Right atrium auricular region (tissue), 2 donors: ENCODE data around the gene DAP3. TPM values are rescaled to one million over a fixed set of nuclear protein-coding genes. Genes with fewer than 3 reads are reported as not detected.

Source experiments
- DNase-seq: peaks from one replicate; pipeline ENCODE4 v3.0.0-alpha.2; 2019; ENCODE audit warnings: low spot score
- H3K27ac ChIP-seq, 2 donors: fragments of 200-600 bp; sonication (generic); 1 replicate in 1 of 2; 2 replicates in 1 of 2; pipeline ENCODE4 v1.5.1; 2016 to 2019
- H3K27me3 ChIP-seq, 2 donors: fragments of 200-600 bp; sonication (generic); one replicate each; pipeline versions ENCODE4 v1.5.1 to v1.6.0; 2017 to 2019
- H3K36me3 ChIP-seq: fragments of 200-600 bp; sonication (generic); one replicate; pipeline ENCODE4 v1.5.1; 2016
- H3K4me1 ChIP-seq, 2 donors: fragments of 200-600 bp; sonication (generic); one replicate each; pipeline versions ENCODE4 v1.5.1 to v1.6.0; 2017 to 2019
- H3K4me3 ChIP-seq, 2 donors: fragments of 200-600 bp; sonication (generic); 1 replicate in 1 of 2; 2 replicates in 1 of 2; pipeline ENCODE4 v1.5.1; 2017 to 2019; ENCODE audit warnings: mild to moderate bottlenecking in 1 of 2, moderate library complexity in 1 of 2
- H3K9me3 ChIP-seq, 2 donors: fragments of 200-600 bp; sonication (generic); one replicate each; pipeline ENCODE4 v1.5.1; 2019
- CTCF ChIP-seq, 2 donors: fragments of 200-600 bp; sonication (generic); IDR thresholded peaks; one replicate each; pipeline ENCODE4 v1.5.1; 2019; ENCODE audit warnings: antibody characterized with exemption in 2 of 2
- total RNA-seq, 2 donors: library from RNA; depleted of rRNA; stranded (reverse); fragments of >200 nt; gene quantifications; one replicate each; pipeline ENCODE4 v1.1.0, GENCODE V29; 2016

The DAP3 gene
- total RNA-seq, 2 donors from 2014 or later = 76.8 to 120 TPM

GRCh38 chr1:155646307-155646706, 42.6 kb upstream of the DAP3 start:
- TF ChIP-seq CTCF (IDR thresholded peaks at IDR 0.05) = no peak
- peak; percentile 69 for DNase-seq

GRCh38 chr1:155648207-155649147, 40.4 kb upstream of the DAP3 start:
- no peak overlapping the region for H3K4me3 ChIP-seq
- H3K27ac ChIP-seq = no peak overlapping the region
- H3K9me3 ChIP-seq = peaks cover 0 to under 1% of the 10 kb centered on the region in 2 donors
- H3K36me3 ChIP-seq = no peaks in the 10 kb centered on the region
- H3K27me3 ChIP-seq = no peaks in the 10 kb centered on the region
- peak in 1 of 2 donors; percentile 52 for TF ChIP-seq CTCF (IDR thresholded peaks at IDR 0.05)
- peaks cover 0 to 10% of the 10 kb centered on the region in 2 donors for H3K4me1 ChIP-seq
- no peak for DNase-seq

More at GRCh38 chr1:155646307-155646706, 42.6 kb upstream of the DAP3 start:
- H3K36me3 ChIP-seq = no peaks in the 10 kb centered on the region
- no peaks in the 10 kb centered on the region for H3K27me3 ChIP-seq
- H3K9me3 ChIP-seq = peaks cover 0 to 21% of the 10 kb centered on the region in 2 donors
- H3K27ac ChIP-seq = no peak overlapping the region
- no peak overlapping the region for H3K4me3 ChIP-seq
- peaks cover 0 to 10% of the 10 kb centered on the region in 2 donors for H3K4me1 ChIP-seq

- Histone ChIP-seq H3K9me3 (no peaks in the 10 kb centered on the region), H3K27ac (no peak overlapping the region), H3K4me3 (no peak overlapping the region), H3K4me1 (peaks cover 0 to 10% of the 10 kb centered on the region in 2 donors), H3K27me3 (no peaks in the 10 kb centered on the region), H3K36me3 (no peaks in the 10 kb centered on the region)
- no peak for TF ChIP-seq CTCF (IDR thresholded peaks at IDR 0.05)
- no peak for DNase-seq
These were observed 39.2 kb upstream of the DAP3 start for GRCh38 chr1:155649676-155650075.

- TF ChIP-seq CTCF (IDR thresholded peaks at IDR 0.05) = no peak
- H3K4me1 ChIP-seq = peaks cover 0 to 8% of the 10 kb centered on the region in 2 donors
- no peak overlapping the region for H3K4me3 ChIP-seq
- H3K9me3 ChIP-seq = no peaks in the 10 kb centered on the region
- H3K27me3 ChIP-seq = no peaks in the 10 kb centered on the region
- no peak for DNase-seq
- H3K36me3 ChIP-seq = no peaks in the 10 kb centered on the region
- H3K27ac ChIP-seq = no peak overlapping the region
These were observed 38.6 kb upstream of the DAP3 start for GRCh38 chr1:155650231-155650757.

- Histone ChIP-seq H3K4me1 (no peaks in the 10 kb centered on the region), H3K27ac (no peak overlapping the region), H3K9me3 (no peaks in the 10 kb centered on the region), H3K36me3 (no peaks in the 10 kb centered on the region), H3K27me3 (no peaks in the 10 kb centered on the region), H3K4me3 (no peak overlapping the region)
- no peak for DNase-seq
- TF ChIP-seq CTCF (IDR thresholded peaks at IDR 0.05) = no peak
These were observed 36.8 kb upstream of the DAP3 start for GRCh38 chr1:155651861-155652661.
